Muscle layer of duodenum (tissue), 2 donors: ENCODE results near the gene ALKBH4.
"Not testable (repeated sequence)": the region's sequence is repeated elsewhere in the genome, so short reads cannot be mapped to it uniquely, and the experiment has no call there.

ENCODE experiments used
- H3K27ac ChIP-seq: one replicate; pipeline ENCODE4 v1.7.0; 2013; ENCODE audit warnings: mild to moderate bottlenecking, low read length
- H3K27me3 ChIP-seq: one replicate; pipeline ENCODE4 v1.7.0; 2013; ENCODE audit warnings: low read depth, mild to moderate bottlenecking, control low read depth, low read length
- H3K36me3 ChIP-seq, 2 donors: one replicate each; pipeline ENCODE4 v1.7.0; 2013; ENCODE audit warnings: low read length in 2 of 2, control low read depth in 1 of 2, mild to moderate bottlenecking in 1 of 2; ENCODE audit not compliant: insufficient read depth in 2 of 2, control insufficient read depth in 1 of 2
- H3K4me1 ChIP-seq, 2 donors: one replicate each; pipeline ENCODE4 v1.7.0; 2013; ENCODE audit warnings: low read length in 2 of 2, mild to moderate bottlenecking in 2 of 2, control low read depth in 1 of 2, moderate library complexity in 1 of 2; ENCODE audit not compliant: insufficient read depth in 2 of 2, control insufficient read depth in 1 of 2
- H3K4me3 ChIP-seq, 2 donors: one replicate each; pipeline ENCODE4 v1.7.0; 2013; ENCODE audit warnings: low read length in 2 of 2, low read depth in 1 of 2, mild to moderate bottlenecking in 1 of 2
- H3K9me3 ChIP-seq, 2 donors: one replicate each; pipeline ENCODE4 v1.7.0; 2013; ENCODE audit warnings: low read length in 2 of 2, control low read depth in 1 of 2, mild to moderate bottlenecking in 1 of 2; ENCODE audit not compliant: control insufficient read depth in 1 of 2
- donor health status: healthy.

The ALKBH4 gene

GRCh38 chr7:102494473-102495149, 29.9 kb upstream of the ALKBH4 start:
- H3K4me3 ChIP-seq, H3K36me3 ChIP-seq, H3K9me3 ChIP-seq, H3K27ac ChIP-seq, H3K4me1 ChIP-seq, H3K27me3 ChIP-seq: not testable (repeated sequence)

GRCh38 chr7:102494026-102494425, 29.4 kb upstream of the ALKBH4 start:
- H3K4me3 ChIP-seq, H3K27ac ChIP-seq, H3K27me3 ChIP-seq, H3K4me1 ChIP-seq, H3K36me3 ChIP-seq, H3K9me3 ChIP-seq: not testable (repeated sequence)

- not testable (repeated sequence) for H3K4me3 ChIP-seq, H3K4me1 ChIP-seq, H3K27ac ChIP-seq, H3K36me3 ChIP-seq, H3K27me3 ChIP-seq, H3K9me3 ChIP-seq
Measured at GRCh38 chr7:102493220-102493935, 28.7 kb upstream of the ALKBH4 start.

GRCh38 chr7:102490529-102491075, 25.9 kb upstream of the ALKBH4 start:
- not testable (repeated sequence) for H3K27me3 ChIP-seq, H3K9me3 ChIP-seq, H3K36me3 ChIP-seq, H3K4me3 ChIP-seq, H3K4me1 ChIP-seq, H3K27ac ChIP-seq

GRCh38 chr7:102484317-102484716, 19.7 kb upstream of the ALKBH4 start:
- not testable (repeated sequence) for H3K9me3 ChIP-seq, H3K27me3 ChIP-seq, H3K4me1 ChIP-seq, H3K4me3 ChIP-seq, H3K27ac ChIP-seq, H3K36me3 ChIP-seq

GRCh38 chr7:102481962-102482361, 17.3 kb upstream of the ALKBH4 start:
- not testable (repeated sequence) for H3K4me1 ChIP-seq, H3K36me3 ChIP-seq, H3K27ac ChIP-seq, H3K27me3 ChIP-seq, H3K9me3 ChIP-seq, H3K4me3 ChIP-seq

GRCh38 chr7:102479982-102480637, 15.4 kb upstream of the ALKBH4 start:
- not testable (repeated sequence) for H3K27me3 ChIP-seq, H3K9me3 ChIP-seq, H3K4me1 ChIP-seq, H3K36me3 ChIP-seq, H3K4me3 ChIP-seq, H3K27ac ChIP-seq

GRCh38 chr7:102479209-102479584, 14.5 kb upstream of the ALKBH4 start:
- not testable (repeated sequence) for H3K36me3 ChIP-seq, H3K4me1 ChIP-seq, H3K27ac ChIP-seq, H3K4me3 ChIP-seq, H3K27me3 ChIP-seq, H3K9me3 ChIP-seq

GRCh38 chr7:102478314-102479208, 13.9 kb upstream of the ALKBH4 start, which contains the start of gene POLR2J:
TSS of gene POLR2J (minus strand) at chr7:102478922. CDS start at chr7:102478860, 62 bp downstream.
- not testable (repeated sequence) for H3K4me1 ChIP-seq, H3K4me3 ChIP-seq, H3K27me3 ChIP-seq, H3K36me3 ChIP-seq, H3K9me3 ChIP-seq, H3K27ac ChIP-seq

GRCh38 chr7:102474736-102475435, 10.2 kb upstream of the ALKBH4 start:
- H3K4me3 ChIP-seq, H3K9me3 ChIP-seq, H3K27me3 ChIP-seq, H3K27ac ChIP-seq, H3K4me1 ChIP-seq: not testable (repeated sequence)
- peaks cover 0 to 30% of the 10 kb centered on the region in 2 donors for H3K36me3 ChIP-seq
